Spinal cord (tissue), 10 donors: ENCODE data around the gene B4GALNT1. TPM values are rescaled to one million over a fixed set of nuclear protein-coding genes. Genes with fewer than 3 reads are reported as not detected.
A peak's percentile ranks its signal among the peaks of the same experiment; 100 is the strongest.
"Not testable (repeated sequence)": the region's sequence is repeated elsewhere in the genome, so short reads cannot be mapped to it uniquely, and the experiment has no call there.

Experiments used
- DNase-seq, 6 donors: peaks; one replicate each; pipeline versions ENCODE4 v3.0.0 to v3.0.0-alpha.2; 2013 to 2015; ENCODE audit warnings: low spot score in 6 of 6, low read depth in 4 of 6
- H3K27ac ChIP-seq: one replicate; pipeline ENCODE4 v1.5.1; 2013; ENCODE audit warnings: low read depth, low read length, control low read depth
- H3K27me3 ChIP-seq: one replicate; pipeline ENCODE4 v1.6.1; 2013; ENCODE audit warnings: low read length; ENCODE audit not compliant: control insufficient read depth, insufficient read depth
- H3K36me3 ChIP-seq: one replicate; pipeline ENCODE4 v1.6.1; 2013; ENCODE audit warnings: low read length; ENCODE audit not compliant: control insufficient read depth, insufficient read depth
- H3K4me1 ChIP-seq: one replicate; pipeline ENCODE4 v1.6.1; 2013; ENCODE audit warnings: low read length; ENCODE audit not compliant: control insufficient read depth, insufficient read depth
- H3K4me3 ChIP-seq: one replicate; pipeline ENCODE4 v1.5.1; 2013; ENCODE audit warnings: low read depth, low read length, control low read depth
- H3K9me3 ChIP-seq: one replicate; pipeline ENCODE4 v1.6.1; 2013; ENCODE audit warnings: low read length; ENCODE audit not compliant: control insufficient read depth, insufficient read depth
- WGBS: methylation state at CpG from one replicate; pipeline ENCODE4 v1.1.5; 2013; ENCODE audit warnings: missing lambda C conversion rate; ENCODE audit not compliant: insufficient coverage; 5-methylcytosine and 5-hydroxymethylcytosine counted together
- polyA plus RNA-seq, 2 donors: library from polyadenylated mRNA; unstranded; fragments of 120-200 nt; gene quantifications; one replicate each; pipeline ENCODE4 v1.2.1, GENCODE V29; 2013; ENCODE audit not compliant: insufficient read length in 2 of 2
- total RNA-seq, 2 donors: library from RNA; depleted of rRNA in 1 of 2; stranded (reverse); fragments of 120-200 nt in 1 of 2; fragments of >200 nt in 1 of 2; gene quantifications; one replicate each; pipeline versions ENCODE4 v1.2.3 to v1.2.4, GENCODE V29; 2013 to 2014
- donor health status: healthy.

B4GALNT1 gene
- total and polyA plus RNA-seq, 4 donors, result 11.7 to 50.0 (median 32.7) TPM

DNA sequence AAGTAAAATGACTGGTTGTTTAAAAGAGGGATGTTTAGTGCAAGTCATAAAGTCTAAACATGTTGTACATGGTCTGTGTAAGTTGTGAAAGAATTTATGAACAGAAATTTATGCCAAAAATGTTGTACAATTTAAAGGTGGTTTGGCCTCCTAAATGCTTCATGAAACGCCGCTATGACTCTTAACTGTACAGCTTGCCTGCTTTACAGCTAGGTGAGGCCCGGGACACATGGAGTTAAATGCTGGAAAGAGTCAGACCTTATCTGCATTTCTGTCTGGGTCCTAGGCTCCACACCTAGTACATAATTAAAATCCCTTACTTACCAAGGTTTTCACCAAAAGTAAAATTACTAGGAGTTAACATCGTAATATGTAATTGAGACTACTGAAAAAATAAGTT, 28.4 kb upstream of the B4GALNT1 start:
- Histone ChIP-seq H3K27ac (no peak overlapping the region), H3K4me3 (no peak overlapping the region), H3K27me3 (no peaks in the 10 kb centered on the region), H3K9me3 (no peaks in the 10 kb centered on the region), H3K36me3 (no peaks in the 10 kb centered on the region), H3K4me1 (no peaks in the 10 kb centered on the region)
- DNase-seq, result no peak
- 79% methylated on average over 3 of the region's 4 CpGs for WGBS

DNA sequence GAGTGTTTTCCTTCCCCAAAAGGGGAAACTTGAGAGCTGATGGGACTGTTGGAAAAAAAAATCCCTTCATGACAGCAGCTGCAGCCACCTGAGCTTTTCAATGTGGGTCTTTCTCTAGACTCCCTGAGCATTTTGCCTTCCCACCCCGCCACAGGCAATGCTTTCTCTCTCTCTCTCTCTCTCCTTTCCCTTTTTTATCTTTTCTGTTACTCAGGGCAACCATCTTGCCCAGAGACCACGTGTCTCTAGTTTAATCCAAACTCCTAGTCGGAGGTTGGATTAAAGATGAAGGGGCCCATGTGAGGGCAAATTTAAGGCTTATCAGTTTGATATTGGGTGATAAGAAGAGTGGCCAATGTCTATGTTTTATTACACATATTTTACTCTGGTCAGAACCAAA, 25.9 kb upstream of the B4GALNT1 start:
- WGBS, result 83% methylated on average over 1 of the region's 3 CpGs
- no peaks in the 10 kb centered on the region for H3K27me3 ChIP-seq
- H3K4me1 ChIP-seq, result no peaks in the 10 kb centered on the region
- no peak overlapping the region for H3K4me3 ChIP-seq
- no peaks in the 10 kb centered on the region for H3K36me3 ChIP-seq
- no peak overlapping the region for H3K27ac ChIP-seq
- H3K9me3 ChIP-seq, result no peaks in the 10 kb centered on the region
- DNase-seq, result no peak

DNA sequence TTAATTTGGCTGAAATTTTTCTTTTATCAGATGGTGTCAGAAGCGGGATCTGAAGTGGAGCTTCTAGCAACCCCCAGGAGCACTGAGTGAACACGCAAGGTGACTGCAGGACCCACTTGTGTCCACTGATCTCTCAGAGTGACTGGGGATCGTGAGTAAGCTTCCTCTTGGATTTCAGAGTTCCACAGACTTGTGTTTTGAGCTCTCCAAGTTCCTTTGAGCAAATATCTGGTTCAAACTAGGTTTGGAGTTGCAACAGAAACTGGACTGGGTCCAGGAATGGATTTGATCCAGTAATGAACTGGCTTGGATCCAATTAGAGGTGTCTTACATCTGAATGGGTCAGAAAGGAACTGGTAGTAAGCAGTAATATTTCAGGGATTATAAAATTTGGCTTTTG, 24.7 kb upstream of the B4GALNT1 start:
- Histone ChIP-seq H3K4me3 (no peak overlapping the region), H3K36me3 (no peaks in the 10 kb centered on the region), H3K27me3 (no peaks in the 10 kb centered on the region), H3K9me3 (no peaks in the 10 kb centered on the region), H3K27ac (no peak overlapping the region), H3K4me1 (no peaks in the 10 kb centered on the region)
- 42% methylated on average over 3 of the region's 3 CpGs for WGBS
- DNase-seq, result no peak

DNA sequence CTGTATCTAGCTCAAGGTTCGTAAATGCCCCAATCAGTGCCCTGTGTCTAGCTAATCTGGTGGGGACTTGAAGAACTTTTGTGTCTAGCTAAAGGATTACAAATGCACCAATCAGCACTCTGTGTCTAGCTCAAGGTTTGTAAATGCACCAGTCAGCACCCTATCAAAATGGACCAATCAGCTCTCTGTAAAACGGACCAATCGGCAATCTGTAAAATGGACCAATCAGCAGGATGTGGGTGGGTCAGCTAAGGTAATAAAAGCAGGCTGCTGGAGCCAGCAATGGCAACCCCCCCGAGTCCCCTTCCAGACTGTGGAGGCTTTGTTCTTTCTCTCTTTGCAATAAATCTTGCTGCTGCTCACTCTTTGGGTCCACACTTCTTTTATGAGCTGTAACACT, 23.4 kb upstream of the B4GALNT1 start:
- H3K36me3 ChIP-seq, DNase-seq, H3K27me3 ChIP-seq, H3K4me1 ChIP-seq, H3K27ac ChIP-seq, H3K4me3 ChIP-seq, H3K9me3 ChIP-seq: not testable (repeated sequence)
- WGBS, result 90% methylated on average over 2 of the region's 4 CpGs

- WGBS, result 82% methylated on average over 22 of the region's 23 CpGs
- H3K36me3 ChIP-seq, result no peaks in the 10 kb centered on the region
- H3K4me1 ChIP-seq, result no peaks in the 10 kb centered on the region
- H3K4me3 ChIP-seq, result no peak overlapping the region
- H3K9me3 ChIP-seq, result no peaks in the 10 kb centered on the region
- no peak for DNase-seq
- no peaks in the 10 kb centered on the region for H3K27me3 ChIP-seq
- no peak overlapping the region for H3K27ac ChIP-seq
These were observed 22.7 kb upstream of the B4GALNT1 start for GRCh38 chr12:57655541-57656240.

DNA sequence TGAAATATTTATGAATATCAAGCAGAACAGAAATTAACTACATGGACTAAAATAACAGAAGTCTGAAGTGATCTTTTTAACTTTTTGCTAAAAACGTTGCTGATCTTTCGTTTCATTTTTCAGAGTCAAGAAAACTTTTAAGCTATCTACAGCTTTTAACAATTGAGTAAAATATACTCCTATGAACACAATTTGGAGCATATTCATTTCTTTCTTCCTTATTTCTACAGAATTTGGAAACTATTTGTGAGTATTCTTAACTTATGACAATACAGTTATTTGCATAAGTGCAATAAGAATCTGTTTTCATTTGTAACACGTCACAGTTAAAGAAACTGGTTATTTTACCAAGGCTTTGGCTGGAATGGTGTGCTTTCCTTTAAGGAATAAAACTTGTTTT, 21.0 kb upstream of the B4GALNT1 start:
- DNase-seq, result no peak
- Histone ChIP-seq H3K27ac (no peak overlapping the region), H3K4me1 (no peaks in the 10 kb centered on the region), H3K9me3 (no peaks in the 10 kb centered on the region), H3K4me3 (no peak overlapping the region), H3K36me3 (no peaks in the 10 kb centered on the region), H3K27me3 (no peaks in the 10 kb centered on the region)
- WGBS, result no CpG with 5 or more reads among the region's 3 CpGs

DNA sequence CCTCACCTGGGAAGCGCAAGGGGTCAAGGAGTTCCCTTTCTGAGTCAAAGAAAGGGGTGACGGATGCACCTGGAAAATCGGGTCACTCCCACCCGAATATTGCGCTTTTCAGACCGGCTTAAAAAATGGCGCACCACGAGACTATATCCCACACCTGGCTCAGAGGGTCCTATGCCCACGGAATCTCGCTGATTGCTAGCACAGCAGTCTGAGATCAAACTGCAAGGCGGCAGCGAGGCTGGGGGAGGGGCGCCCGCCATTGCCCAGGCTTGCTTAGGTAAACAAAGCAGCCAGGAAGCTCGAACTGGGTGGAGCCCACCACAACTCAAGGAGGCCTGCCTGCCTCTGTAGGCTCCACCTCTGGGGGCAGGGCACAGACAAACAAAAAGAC, 13.7 kb upstream of the B4GALNT1 start:
- H3K9me3 ChIP-seq, H3K36me3 ChIP-seq, H3K4me3 ChIP-seq, DNase-seq, H3K27ac ChIP-seq, H3K27me3 ChIP-seq, H3K4me1 ChIP-seq: not testable (repeated sequence)
- no CpG with 5 or more reads among the region's 15 CpGs for WGBS

GRCh38 chr12:57645990-57646658, 13.1 kb upstream of the B4GALNT1 start:
- H3K27me3 ChIP-seq, H3K9me3 ChIP-seq, H3K4me3 ChIP-seq, H3K4me1 ChIP-seq, H3K27ac ChIP-seq, H3K36me3 ChIP-seq: not testable (repeated sequence)
- 61% methylated on average over 6 of the region's 13 CpGs for WGBS
- peak in 1 of 6 donors; percentile 25 for DNase-seq

DNA sequence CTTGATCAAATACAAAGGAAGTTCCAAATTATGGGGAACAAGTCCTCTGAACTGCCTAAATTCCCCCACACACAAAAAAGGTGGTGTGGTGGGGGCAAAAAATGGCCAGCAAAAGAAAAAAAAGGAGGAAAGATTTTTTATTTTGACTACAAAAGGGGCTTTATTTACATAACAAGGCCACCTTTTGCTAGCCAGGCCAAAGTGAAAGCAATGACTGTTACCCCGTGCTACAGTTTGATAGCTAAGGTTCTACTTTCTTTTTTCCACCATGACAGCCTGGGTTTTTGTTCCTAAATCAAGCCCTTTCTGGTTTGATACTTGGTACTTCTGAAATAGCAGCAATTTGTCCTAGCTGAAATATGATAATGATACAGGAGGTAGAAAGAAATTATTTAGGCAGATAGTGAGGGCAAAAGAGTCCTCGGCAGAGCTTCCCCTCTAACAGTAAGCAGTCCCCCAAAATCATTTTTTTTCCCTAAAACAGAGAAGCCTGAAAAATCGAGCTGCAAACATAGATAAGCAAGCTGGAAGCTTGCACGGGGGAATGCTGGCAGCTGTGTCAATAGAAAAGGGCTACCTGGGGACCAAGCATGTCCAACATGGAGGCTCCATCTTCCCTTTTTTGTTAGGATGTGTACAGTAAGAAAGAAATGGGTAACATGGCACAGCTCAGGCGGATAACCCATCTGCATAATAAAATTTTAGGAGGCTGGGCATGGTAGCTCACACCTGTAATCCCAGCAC, 8.9 kb upstream of the B4GALNT1 start:
- peaks cover 10% of the 10 kb centered on the region for H3K27me3 ChIP-seq
- H3K36me3 ChIP-seq, result no peaks in the 10 kb centered on the region
- H3K4me1 ChIP-seq, result no peaks in the 10 kb centered on the region
- no peak overlapping the region for H3K27ac ChIP-seq
- DNase-seq, result no peak
- H3K9me3 ChIP-seq, result no peaks in the 10 kb centered on the region
- WGBS, result 44% methylated on average over 4 of the region's 5 CpGs
- no peak overlapping the region for H3K4me3 ChIP-seq
